Germinal center (tissue), 1 donor: ENCODE results near the gene GP5.
A peak's percentile ranks its signal among the peaks of the same experiment; 100 is the strongest.

Source experiments
- DNase-seq: peaks from one replicate; pipeline ENCODE4 v3.0.0; 2012; ENCODE audit warnings: mixed read lengths, low spot score

Gene GP5

GRCh38 chr3:194397757-194398312, 1.2 kb downstream of the GP5 start:
- no peak for DNase-seq

DNA sequence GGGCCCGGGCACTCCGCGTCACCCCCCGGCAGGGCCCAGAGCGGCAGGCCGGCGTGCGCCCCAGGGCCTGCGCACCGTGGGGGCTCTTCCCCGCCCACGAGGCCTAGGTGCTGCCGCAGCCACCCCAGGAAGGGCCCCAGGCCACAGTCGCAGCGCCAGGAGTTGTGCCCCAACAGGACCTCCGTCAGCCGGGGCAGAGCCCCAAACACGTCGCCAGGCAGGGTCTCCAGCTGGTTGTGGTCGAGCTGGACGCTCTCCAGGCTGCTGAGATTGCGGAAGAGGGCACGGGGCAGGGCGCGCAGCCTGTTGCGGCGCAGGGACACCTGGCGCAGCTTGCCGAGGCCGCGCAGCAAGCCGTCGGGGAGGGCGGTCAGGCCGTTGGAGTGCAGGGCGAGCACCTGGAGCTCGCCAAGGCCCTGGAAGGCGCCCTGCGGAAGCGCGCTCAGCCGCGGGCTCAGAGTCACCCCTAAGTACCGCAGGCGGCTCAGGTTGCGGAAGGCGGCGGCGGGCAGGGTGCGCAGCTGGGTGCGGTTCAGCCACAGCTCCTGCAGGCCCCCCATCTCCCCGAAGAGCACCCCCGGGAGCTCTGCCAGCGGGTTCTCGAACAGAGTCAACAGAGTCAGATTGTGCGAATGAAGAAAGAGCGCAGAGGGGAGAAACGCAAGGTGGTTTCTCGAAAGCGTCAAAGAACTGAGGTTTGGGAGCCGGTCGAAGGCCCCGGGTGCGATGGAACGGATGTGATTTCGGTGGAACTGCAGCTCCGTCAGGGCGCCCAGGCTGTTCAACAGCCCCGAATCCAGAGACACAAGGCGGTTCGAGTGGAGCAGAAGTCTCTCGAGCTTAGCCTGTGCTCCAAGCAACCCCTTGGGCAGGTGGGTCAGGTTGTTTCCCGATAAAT, 2.0 kb downstream of the GP5 start:
- peak; percentile 30 for DNase-seq

DNA sequence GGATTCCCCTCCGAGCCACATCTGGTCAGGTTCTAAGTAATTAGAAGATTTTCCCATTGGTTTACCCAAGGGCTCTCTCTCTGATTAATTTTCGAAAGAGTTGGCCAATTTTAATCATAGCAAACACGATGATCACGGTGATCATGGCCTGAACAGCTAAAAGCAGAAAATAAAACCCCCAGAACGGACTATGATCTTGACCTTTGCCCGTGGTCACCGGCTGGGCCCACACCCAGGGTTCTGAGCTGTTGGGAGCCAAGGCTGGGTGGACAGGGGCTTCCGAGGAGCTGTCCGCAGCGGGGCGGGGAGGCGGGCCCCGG, 2.6 kb downstream of the GP5 start:
- DNase-seq = no peak

DNA sequence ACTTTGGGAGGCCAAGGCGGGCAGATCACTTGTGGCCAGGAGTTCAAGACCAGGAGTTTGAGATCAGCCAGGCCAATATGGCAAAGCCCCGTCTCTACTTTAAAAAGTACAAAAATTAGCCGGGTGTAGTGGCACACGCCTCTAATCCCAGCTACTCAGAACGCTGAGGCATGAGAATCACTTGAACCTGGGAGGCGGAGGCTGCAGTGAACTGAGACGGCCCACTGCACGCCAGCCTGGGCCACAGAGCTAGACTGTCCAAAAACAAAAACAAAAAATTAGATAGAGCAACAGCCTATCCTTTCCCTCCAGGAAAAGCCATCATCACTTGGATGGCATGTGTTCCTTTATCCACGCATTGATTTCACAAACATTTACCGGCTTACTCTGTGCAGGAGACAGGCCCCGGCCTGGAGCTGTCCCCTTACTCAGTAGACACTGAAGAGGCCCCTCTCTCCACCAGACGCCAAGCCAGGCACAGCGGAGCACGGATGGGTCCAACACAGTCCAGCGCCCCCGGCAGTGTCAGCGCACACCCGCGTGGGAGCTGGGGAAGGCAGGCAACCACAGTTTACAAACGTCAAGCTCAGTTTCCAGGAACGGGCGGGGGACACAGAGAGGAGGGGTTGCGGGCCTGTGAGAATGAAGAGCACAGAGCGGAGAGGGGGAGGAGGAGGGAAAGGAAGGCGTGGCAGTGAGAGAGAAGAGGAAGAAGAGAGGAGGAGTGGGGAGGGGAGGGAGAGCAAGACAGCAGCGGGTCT, 3.1 kb downstream of the GP5 start:
- DNase-seq = no peak

DNA sequence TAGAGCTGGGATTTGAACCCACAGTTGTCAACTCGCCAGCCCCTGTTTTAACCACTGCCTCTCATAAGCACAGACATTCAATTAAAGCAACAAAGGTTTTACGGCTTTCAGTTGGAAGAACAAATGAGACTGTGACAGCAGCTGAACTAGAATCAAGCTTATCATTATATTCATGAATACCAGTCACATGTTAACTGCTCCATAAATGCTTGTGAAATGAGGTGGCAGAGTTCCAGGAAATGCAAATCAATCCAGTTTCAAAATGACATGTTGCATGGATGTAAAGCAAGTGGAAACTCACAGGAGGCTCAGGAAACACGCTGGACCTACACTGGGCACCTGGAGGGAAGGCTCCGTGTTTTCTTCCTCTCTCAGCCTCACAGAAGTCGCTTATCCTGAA, 3.9 kb downstream of the GP5 start:
- no peak for DNase-seq

DNA sequence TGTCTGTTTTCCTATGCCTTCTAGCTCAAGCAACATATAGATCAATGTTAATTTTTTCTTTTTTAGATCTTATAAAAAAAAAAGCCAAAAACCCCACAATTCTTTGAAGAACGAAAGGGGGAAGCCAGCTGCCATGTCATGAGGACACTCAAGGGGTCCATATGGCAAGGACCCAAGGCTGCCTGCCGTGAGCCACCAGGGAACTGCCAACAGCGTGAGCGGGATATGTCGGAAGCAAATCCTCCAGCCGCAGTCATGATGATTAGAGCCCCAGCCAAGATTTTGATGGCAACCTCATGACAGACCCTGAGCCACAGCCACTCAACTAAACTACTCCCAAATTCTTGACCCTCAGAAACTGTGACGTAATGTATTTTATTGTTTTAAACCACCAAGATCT, 6.5 kb downstream of the GP5 start:
- no peak for DNase-seq

GRCh38 chr3:194390835-194391234, 8.2 kb downstream of the GP5 start:
- DNase-seq = no peak

DNA sequence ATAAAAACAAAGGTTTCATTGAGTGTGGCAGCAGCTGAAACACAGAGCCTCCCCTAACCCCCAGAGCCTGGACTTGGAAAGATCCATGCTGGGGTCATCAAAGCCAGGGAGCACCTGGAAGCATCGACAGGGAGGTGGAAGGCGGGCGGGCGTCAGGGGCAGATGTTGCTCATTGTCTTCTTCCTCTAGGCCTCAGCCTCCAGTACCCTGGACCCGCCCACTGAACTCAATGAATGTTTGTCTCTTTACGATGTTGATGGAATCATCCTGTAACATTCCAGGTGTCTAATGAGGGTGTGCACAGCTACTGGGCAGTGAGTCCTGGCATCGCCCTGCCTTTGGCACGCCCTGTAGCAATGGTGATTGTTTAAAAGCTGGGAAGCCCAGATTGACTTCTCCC, 9.8 kb downstream of the GP5 start:
- DNase-seq = no peak

GRCh38 chr3:194387926-194388418, 11.1 kb downstream of the GP5 start:
- DNase-seq = no peak

DNA sequence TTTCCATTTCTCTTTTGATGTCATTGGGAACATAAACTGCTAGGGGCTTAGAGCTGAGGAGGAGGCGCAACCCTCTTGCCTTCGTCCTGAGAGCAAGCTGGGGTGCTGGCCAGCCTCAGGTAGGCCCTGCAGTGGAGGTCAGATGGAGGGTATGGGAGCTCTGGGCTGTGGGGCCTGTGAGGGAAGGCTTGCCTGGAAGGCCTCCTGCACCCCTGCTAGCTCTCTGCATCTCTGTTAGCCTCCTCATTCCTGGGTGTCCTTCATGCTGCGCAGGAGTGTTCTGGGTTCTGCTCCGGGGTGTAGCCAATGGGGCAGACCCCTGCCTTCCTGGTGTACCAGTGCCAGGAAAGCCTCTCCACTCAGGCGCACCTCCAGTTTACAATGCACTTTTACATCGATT, 11.8 kb downstream of the GP5 start:
- DNase-seq = no peak

GRCh38 chr3:194386648-194387047, 12.4 kb downstream of the GP5 start:
- DNase-seq = no peak

GRCh38 chr3:194386066-194386465, 13.0 kb downstream of the GP5 start:
- no peak for DNase-seq

- no peak for DNase-seq
Observed at GRCh38 chr3:194384569-194385001, 14.5 kb downstream of the GP5 start.

- no peak for DNase-seq
Observed at GRCh38 chr3:194384156-194384555, 14.9 kb downstream of the GP5 start.

DNA sequence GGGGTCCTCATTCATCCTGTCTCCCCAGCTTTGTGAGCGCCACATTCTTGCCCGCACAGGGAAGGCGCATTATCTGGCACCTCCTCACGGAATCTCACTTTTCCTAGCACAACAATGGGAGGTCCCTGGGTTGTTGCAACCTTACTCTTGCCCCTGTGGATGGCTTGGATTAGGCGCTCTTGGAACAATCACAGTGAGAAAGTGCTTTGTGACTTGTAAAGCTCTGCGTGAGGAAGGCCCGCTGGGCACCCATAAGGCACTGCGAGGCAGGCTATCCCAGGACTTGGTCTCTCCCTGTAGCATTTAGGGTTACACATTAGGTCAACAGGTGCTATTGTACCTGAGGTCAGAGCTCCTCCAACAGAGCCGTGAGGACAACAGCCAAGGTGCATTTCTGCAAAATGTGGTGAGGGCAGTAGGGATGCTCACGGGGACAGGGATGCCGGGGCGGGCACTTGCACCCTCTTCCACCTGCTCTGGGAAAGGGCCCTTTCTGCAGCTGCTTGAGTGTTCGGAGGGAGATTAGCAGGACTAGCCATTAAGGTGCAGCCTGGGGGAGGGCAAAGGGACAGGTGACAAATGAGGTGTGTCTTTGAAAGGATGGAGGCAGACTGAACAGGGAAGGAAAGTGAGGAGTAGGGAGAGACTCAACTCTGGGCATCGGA, 15.7 kb downstream of the GP5 start:
- DNase-seq = no peak

DNA sequence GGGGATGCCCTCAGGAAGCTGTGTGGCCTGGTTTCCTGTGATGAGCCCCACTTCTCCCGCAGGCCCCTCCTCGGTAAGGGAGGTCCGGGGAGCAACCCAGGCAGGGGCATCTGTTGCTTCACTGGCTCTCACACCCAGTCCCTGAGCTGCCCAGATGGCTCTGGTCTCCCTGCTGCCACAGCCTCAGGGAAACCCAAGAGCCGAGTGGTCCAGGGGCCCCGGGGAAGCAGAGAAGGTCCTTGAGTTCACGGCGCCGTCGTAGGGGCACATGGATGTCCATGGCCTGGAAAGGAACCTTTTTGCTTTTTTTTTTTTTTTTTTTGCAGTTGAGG, 16.2 kb downstream of the GP5 start:
- DNase-seq = no peak

- no peak for DNase-seq
Observed at GRCh38 chr3:194382196-194382891, 16.7 kb downstream of the GP5 start.

DNA sequence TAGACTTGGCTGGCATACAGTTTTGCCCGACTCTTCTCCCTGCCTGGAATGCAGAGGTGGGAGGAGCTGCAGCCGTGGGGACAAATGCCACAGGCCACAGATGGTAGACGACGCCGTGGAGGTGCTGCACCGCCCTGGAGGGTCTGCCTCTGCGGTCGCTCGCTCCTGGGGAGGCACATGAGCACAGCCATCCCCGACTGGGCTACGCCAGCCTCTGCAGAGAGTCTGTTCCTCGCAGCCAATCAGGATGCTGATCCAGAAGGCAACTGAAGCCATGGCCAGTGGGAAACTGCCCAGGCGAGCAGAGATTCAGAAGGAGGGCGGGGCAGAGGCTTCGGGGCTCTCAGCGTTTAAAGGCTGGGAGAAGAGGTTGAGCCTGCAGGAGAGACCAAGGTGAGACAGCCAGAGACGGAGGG, 17.6 kb downstream of the GP5 start:
- no peak for DNase-seq

- DNase-seq = no peak
Observed at GRCh38 chr3:194380326-194380725, 18.7 kb downstream of the GP5 start.

DNA sequence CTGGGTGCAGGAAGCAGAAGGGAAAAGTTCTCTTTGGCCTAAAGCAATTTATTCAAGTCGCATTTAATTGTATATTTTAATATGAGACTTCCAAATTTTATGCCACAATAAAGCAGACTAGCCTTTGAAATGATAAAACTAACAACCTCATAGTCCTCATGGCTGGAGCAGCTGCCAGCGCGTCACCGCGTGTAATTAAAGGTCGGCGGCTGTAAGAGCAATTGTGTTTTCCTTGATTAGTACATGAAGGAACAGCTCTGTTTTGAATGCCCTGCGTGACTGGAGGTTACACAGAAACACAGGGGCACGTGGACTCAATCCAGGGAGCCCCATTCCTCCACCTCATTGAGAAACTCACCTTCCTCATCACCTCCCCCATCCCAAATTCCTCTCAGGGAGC, 19.4 kb downstream of the GP5 start:
- DNase-seq = no peak

GRCh38 chr3:194379231-194379630, 19.8 kb downstream of the GP5 start:
- no peak for DNase-seq

GRCh38 chr3:194377708-194378107, 21.4 kb downstream of the GP5 start:
- DNase-seq = no peak
